Fibroblast of gingiva (primary cell): Measurements from ENCODE around the gene SCN10A.

Experiments
- DNase-seq: peaks from one replicate; pipeline ENCODE4 v3.0.0-alpha.2; 2011; ENCODE audit warnings: low read depth

Gene SCN10A

DNA sequence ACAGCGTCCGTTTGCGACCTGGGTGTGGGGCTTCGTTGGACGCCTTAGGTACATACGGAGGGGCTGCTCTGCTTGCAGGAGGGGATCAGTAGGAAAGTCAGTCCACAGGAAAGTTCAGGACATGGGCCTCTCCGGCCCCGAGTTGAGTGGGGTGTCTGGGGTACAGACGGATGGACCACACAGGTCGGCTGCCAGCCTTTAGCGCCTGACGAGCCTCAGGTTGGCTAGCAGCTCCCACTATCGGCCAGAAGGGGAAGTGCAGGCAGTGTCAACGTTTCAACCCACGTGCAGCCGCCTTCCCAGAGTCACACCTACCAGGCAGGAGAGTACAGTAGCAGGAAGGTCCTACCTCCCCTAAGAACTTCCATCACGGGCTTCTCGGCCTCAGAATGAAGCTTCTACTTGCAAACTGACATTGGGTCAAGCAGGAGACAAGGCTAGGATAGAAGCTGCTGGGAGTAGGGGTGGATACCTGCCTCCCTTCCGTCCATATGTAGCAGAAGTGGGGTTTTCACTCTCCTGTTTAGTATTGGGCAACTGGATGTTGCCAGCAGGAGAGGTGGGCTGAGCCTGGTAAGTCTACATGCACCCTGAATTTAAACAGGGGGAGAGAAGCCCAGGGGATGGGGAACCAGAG, 164.7 kb downstream of the SCN10A start:
- DNase-seq, result no peak

- DNase-seq, result no peak
These were observed 165.6 kb downstream of the SCN10A start for GRCh38 chr3:38650248-38650951.

DNA sequence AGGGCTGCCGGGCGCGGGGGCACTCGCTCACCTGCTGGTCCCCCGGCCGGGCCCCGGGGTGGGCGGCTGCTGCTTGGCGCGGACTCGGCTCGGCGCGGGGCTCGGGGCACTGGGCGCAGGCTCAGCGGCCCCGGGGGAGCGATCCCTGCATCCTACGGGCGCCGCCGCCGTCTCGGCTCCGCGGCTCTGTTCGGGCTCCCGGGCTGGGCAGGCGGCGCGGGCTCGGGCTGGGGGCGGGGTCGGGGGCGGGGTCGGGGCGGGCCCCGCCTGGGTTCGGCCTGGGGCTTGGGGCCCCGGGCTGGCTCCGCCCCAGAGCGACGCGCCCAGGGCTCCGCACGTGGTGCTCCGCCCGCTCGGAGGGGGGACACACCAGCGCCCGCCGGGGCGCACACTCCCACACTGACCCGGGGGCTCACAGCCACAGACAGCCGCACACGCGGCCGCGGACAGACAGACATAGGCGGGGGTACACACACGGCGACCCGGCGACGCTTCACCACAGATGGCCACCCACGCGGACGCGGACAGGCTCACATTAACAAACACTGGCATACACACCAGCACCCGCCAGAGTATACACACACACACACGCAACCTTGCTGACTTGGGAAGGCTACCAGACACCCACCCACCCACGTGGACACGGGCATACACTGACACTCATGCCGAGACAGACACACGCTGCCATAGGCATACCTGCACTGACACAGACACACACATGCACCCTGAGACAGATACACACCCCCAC, 166.3 kb downstream of the SCN10A start, which contains the start of gene SCN5A:
Gene SCN5A (minus strand): TSS at position 188 of the 748 bp plus-strand sequence. CDS start 16,380 bp downstream, outside the sequence.
- DNase-seq, result no peak

- no peak for DNase-seq
These were observed 167.1 kb downstream of the SCN10A start for GRCh38 chr3:38648659-38649499.

DNA sequence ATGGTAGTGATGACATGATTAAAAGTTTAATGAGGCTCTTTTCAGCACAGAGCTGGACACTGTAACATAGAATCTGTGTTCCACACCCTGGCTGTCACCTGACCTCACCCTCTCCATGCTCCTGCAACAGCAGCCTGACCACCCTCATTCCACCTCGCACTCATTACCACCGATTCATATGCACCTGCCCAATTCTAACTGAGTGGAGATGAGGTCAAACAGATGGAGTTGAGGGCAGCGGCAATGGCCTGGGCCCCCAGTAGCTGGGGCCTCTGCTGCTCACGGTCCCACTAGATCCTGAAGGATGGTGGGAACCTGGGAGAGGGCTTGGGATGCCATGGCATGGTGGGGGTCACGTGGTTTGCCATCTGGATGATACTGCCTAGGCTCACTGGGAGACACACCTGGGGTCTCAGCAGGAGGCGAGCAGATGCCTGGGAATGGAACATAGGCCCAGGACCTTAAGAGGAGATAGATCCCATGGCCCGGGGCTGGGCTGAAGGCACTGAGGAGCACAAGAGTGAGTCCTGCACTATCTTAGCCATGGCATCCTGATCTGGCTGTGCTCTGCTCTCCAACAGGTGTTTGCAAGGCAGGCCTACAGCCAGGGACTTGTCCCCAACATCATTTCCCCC, 167.9 kb downstream of the SCN10A start:
- no peak for DNase-seq

GRCh38 chr3:38647217-38647970, 168.6 kb downstream of the SCN10A start:
- no peak for DNase-seq
